Ovary (tissue), 9 donors: ENCODE measurements around the gene ZMYM5. TPM values are rescaled to one million over a fixed set of nuclear protein-coding genes. Genes with fewer than 3 reads are reported as not detected.
A peak's percentile ranks its signal among the peaks of the same experiment; 100 is the strongest.
"Not testable (repeated sequence)": the region's sequence is repeated elsewhere in the genome, so short reads cannot be mapped to it uniquely, and the experiment has no call there.

Experiments
- DNase-seq, 5 donors: peaks; one replicate each; pipeline ENCODE4 v3.0.0-alpha.2; 2019 to 2020
- H3K27ac ChIP-seq, 2 donors: fragments of 200-600 bp; one replicate each; pipeline versions ENCODE4 v1.5.1 to v1.8.0; 2019 to 2022
- H3K27me3 ChIP-seq: fragments of 200-600 bp; one replicate; pipeline ENCODE4 v1.8.0; 2022
- H3K36me3 ChIP-seq: fragments of 200-600 bp; sonication (generic); one replicate; pipeline ENCODE4 v1.5.1; 2019
- H3K4me1 ChIP-seq: one replicate; pipeline ENCODE4 v1.8.1; 2013; ENCODE audit warnings: mild to moderate bottlenecking, moderate library complexity; ENCODE audit not compliant: insufficient read depth
- H3K4me3 ChIP-seq: fragments of 200-600 bp; sonication (generic); one replicate; pipeline ENCODE4 v1.5.1; 2017
- H3K9me3 ChIP-seq, 2 donors: fragments of 200-600 bp in 1 of 2; sonication (generic) in 1 of 2; one replicate each; pipeline versions ENCODE4 v1.5.1 to v1.8.1; 2013 to 2019; ENCODE audit warnings: mild to moderate bottlenecking in 1 of 2, moderate library complexity in 1 of 2
- EP300 ChIP-seq: sonication (generic); formaldehyde crosslinking; IDR thresholded peaks from one replicate; pipeline ENCODE4 v1.6.1; 2017; ENCODE audit warnings: antibody characterized with exemption
- POLR2A ChIP-seq: fragments of 450-650 bp; IDR thresholded peaks from one replicate; pipeline ENCODE4 v1.6.1; 2017; ENCODE audit warnings: antibody characterized with exemption, mild to moderate bottlenecking, moderate library complexity
- WGBS, 3 donors: extraction: QIAGEN DNeasy Blood & Tissue Kit in 1 of 3; methylation state at CpG; one replicate each; pipeline versions ENCODE4 v1.1.5 to v1.1.7; 2013 to 2017; 5-methylcytosine and 5-hydroxymethylcytosine counted together
- intact Hi-C, 4 donors: fragments of 100-400 bp; cut with DNase I; formaldehyde crosslinking; loops; one replicate each; pipeline versions ENCODE4 v1.11.0 to v1.15.1; 2022 to 2023
- polyA plus RNA-seq, 2 donors: library from polyadenylated mRNA; stranded (reverse); fragments of 200-250 nt in 1 of 2; fragments of 350-450 nt in 1 of 2; fragmentation: Illumina TruSeq in 1 of 2; extraction: RNeasy Lipid Tissue Mini Kit (QIAGEN cat#74804) in 1 of 2; gene quantifications; one replicate each; pipeline ENCODE4 v1.2.3, GENCODE V29; 2013 to 2014
- total RNA-seq, 7 donors: library from RNA; depleted of rRNA in 2 of 7; stranded (reverse); fragments of >200 nt in 2 of 7; fragmentation: NEBNext Ultra II Directional in 3 of 7; extraction: Animal tissue kit (Norgen Biotek cat#: 25700) in 3 of 7; gene quantifications; one replicate each; pipeline versions ENCODE4 v1.1.0 to v1.2.4, GENCODE V29; 2016 to 2023
- TF ChIP-seq, protein P1 (sequence below), 3 donors: fragments of 450-650 bp in 2 of 3; fragments of 200-600 bp in 1 of 3; IDR thresholded peaks; one replicate each; pipeline versions ENCODE4 v1.5.1 to v1.8.0; 2016 to 2022; ENCODE audit warnings: antibody characterized with exemption in 3 of 3, mild to moderate bottlenecking in 1 of 3
- donor health status: DM: no; HTN: no; CAD: no; lungs with moderate emphysema.
- donor health status: DM: no; HTN: no; CAD: no.
- donor health status: Bipolar disorder and iron deficiency.
- donor health status: DM: yes; HTN: yes; CAD: no.
- donor health status: DM: no; HTN: no; CAD: no.
- donor health status: DM: yes; HTN: yes; CAD: no.

ZMYM5 gene
- total and polyA plus RNA-seq, 9 donors: 8.0 to 19.4 (median 14.7) TPM

DNA sequence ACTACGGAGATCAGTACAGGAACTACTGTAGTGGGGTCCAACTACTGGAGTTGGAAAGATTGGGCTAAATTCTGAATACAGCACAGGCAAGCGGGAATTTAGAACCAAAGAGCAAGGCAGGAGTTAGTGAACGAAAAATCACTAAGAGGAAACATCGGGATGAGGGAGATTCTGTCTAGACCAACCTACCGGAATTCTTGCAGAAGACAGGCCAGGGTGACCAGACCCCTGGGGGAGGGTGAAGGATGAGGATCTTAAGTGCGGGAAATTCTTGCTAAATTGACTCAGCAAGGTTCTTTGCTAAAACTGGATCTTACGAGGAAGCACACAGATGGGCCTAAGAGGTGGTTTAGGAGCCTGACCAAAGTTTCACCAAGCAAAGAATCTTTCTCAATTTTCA lies 67.5 kb downstream of the ZMYM5 start:
- Histone ChIP-seq H3K27me3 (no peaks in the 10 kb centered on the region), H3K27ac (no peak overlapping the region), H3K9me3 (no peaks in the 10 kb centered on the region), H3K4me3 (no peak overlapping the region), H3K36me3 (no peaks in the 10 kb centered on the region), H3K4me1 (no peaks in the 10 kb centered on the region)
- intact Hi-C loops: no loop called here
- DNase-seq: no peak
- no peak for TF ChIP-seq POLR2A
- TF ChIP-seq EP300: no peak
- TF ChIP-seq, protein P1, sequence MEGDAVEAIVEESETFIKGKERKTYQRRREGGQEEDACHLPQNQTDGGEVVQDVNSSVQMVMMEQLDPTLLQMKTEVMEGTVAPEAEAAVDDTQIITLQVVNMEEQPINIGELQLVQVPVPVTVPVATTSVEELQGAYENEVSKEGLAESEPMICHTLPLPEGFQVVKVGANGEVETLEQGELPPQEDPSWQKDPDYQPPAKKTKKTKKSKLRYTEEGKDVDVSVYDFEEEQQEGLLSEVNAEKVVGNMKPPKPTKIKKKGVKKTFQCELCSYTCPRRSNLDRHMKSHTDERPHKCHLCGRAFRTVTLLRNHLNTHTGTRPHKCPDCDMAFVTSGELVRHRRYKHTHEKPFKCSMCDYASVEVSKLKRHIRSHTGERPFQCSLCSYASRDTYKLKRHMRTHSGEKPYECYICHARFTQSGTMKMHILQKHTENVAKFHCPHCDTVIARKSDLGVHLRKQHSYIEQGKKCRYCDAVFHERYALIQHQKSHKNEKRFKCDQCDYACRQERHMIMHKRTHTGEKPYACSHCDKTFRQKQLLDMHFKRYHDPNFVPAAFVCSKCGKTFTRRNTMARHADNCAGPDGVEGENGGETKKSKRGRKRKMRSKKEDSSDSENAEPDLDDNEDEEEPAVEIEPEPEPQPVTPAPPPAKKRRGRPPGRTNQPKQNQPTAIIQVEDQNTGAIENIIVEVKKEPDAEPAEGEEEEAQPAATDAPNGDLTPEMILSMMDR (IDR thresholded peaks at IDR 0.05): no peak
- WGBS, 3 donors: 95 to 96% (median 96%) methylated on average over 7 of the region's 7 CpGs

DNA sequence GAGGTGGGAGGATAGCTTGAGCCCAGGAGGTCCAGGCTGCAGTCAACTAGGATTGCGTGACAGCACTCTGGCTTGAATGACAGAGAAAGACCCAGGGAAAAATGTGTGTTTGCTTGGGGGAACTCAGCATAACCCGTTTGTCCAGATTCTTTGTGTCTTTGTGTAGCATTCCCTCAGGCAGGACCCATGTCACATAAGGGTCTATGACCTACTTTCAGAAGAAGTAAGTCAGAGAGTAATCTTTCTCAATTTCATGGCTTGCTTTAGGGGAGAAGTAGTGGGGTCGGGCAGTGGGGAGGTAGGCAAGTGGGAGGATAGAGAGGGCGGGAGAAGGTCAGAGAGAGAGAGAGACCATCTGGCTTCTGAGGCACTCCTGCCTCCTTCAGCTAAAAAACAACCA lies 68.8 kb downstream of the ZMYM5 start:
- TF ChIP-seq EP300 (no peak), POLR2A (no peak)
- TF ChIP-seq, protein P1 (IDR thresholded peaks at IDR 0.05): no peak
- Histone ChIP-seq H3K4me1 (no peaks in the 10 kb centered on the region), H3K36me3 (no peaks in the 10 kb centered on the region), H3K27me3 (no peaks in the 10 kb centered on the region), H3K27ac (no peak overlapping the region), H3K4me3 (no peak overlapping the region), H3K9me3 (no peaks in the 10 kb centered on the region)
- intact Hi-C loops: no loop called here
- 78 to 84% (median 80%) methylated on average over 4 of the region's 4 CpGs for WGBS, 3 donors
- no peak for DNase-seq

DNA sequence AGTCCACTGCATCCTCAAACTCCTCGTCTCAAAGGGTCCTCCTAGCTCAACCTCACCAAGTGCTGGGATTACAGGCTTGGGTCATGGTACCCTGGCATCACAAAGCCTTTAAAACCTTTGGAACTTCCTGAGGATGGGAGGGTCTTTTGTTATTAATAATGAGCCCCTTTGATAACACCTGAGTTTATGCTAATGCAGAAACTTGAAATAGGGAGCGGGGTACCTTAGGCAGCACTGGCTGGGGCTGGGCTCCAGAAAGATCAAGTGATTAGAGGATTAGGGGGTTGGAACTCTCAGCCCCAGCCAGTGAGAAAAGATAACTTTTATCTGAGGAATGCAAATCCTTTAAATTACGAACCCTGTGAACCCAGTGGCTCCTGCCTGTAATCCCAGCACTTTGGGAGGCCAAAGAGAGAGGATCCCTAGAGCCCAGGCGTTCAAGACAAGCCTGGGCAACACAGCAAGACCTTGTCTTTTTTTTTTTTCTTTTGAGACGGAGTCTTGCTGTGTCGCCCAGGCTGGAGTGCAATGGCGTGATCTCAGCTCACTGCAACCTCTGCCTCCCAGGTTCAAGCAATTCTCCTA lies 71.4 kb downstream of the ZMYM5 start:
- H3K36me3 ChIP-seq: no peaks in the 10 kb centered on the region
- no peak for DNase-seq
- WGBS, 3 donors: 91 to 96% (median 92%) methylated on average over 7 of the region's 7 CpGs

DNA sequence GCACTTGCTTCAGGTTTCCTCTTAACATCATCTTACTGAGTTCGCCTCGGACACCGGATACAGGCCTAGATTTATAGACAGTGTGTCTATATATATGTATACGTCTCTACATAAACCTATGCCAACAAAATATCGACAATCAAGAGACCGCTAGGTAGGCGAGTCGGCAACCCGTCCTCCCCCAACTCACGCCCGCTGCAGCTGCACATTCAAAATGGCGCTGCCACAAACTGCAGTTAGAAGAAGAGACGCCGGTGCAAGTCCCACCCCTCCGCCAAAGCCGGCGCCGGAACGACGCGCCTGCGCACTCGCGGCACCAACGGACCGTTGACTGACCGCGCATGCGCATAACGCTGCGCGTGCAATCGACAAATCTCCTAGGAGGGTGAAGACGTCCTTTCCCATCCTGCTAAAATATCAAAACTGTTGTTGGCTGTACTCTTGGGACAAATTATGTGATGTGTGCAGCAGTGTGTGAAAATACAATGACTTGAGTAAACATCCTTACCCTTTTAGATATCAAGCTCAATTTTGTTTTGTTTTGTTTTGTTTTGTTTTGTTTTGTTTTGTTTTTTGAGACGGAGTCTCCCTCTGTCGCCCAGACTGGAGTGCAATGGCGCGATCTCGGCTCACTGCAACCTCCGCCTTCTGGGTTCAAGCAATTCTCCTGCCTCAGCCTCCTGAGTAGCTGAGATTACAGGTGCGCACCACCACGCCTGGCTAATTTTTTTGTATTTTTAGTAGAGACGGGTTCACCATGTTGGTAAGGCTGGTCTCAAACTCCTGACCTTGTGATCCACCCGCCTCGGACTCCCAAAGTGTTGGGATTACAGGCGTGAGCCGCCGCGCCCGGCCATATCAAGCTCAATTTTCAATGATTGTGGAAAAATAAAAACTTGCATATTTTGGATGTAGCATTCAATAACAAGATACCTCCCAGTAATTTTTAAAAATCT lies 80.4 kb downstream of the ZMYM5 start, which contains the start of gene PSPC1:
PSPC1 (minus strand) TSS at position 219 of the 956 bp plus-strand sequence; CDS start at position 31, 188 bp downstream.
- peak; percentile 72 for TF ChIP-seq POLR2A
- WGBS, 3 donors: 17 to 19% (median 19%) methylated on average over 50 of the region's 50 CpGs
- H3K4me1 ChIP-seq, H3K27me3 ChIP-seq, H3K36me3 ChIP-seq, H3K9me3 ChIP-seq: not testable (repeated sequence)
- Histone ChIP-seq H3K27ac (peak within 1 kb of the TSS; percentile 74 to 86), H3K4me3 (peak within 1 kb of the TSS; percentile 92)
- DNase-seq: peak; percentile 94 to 96 (median 96)
- intact Hi-C loops: loop anchor here in 3 of 4 donors (5.0 to 10.0 kb wide), 3 partner anchors 79 to 148 kb away; partner anchors contain the start of genes ZMYM5 (in 3 of the 3) and MPHOSPH8 (in 1 of the 3)

More for the DNA sequence above, 71.4 kb downstream of the ZMYM5 start:
- intact Hi-C loops: no loop called here
- no peak overlapping the region for H3K4me3 ChIP-seq
- no peaks in the 10 kb centered on the region for H3K4me1 ChIP-seq
- no peaks in the 10 kb centered on the region for H3K9me3 ChIP-seq
- TF ChIP-seq EP300 (no peak), POLR2A (no peak)
- TF ChIP-seq, protein P1 (IDR thresholded peaks at IDR 0.05): no peak
- H3K27me3 ChIP-seq: no peaks in the 10 kb centered on the region
- H3K27ac ChIP-seq: no peak overlapping the region
